NCI-H2029 treated with DMSO at 0.1 percent for 48 hours (cell line): ENCODE results near the gene RAB36.
A peak's percentile ranks its signal among the peaks of the same experiment; 100 is the strongest.
"Not testable (repeated sequence)": the region's sequence is repeated elsewhere in the genome, so short reads cannot be mapped to it uniquely, and the experiment has no call there.

ENCODE experiments used
- DNase-seq: peaks from one replicate; lab custom pipeline; 2025; lab: John Stamatoyannopoulos, UW

The RAB36 gene

DNA sequence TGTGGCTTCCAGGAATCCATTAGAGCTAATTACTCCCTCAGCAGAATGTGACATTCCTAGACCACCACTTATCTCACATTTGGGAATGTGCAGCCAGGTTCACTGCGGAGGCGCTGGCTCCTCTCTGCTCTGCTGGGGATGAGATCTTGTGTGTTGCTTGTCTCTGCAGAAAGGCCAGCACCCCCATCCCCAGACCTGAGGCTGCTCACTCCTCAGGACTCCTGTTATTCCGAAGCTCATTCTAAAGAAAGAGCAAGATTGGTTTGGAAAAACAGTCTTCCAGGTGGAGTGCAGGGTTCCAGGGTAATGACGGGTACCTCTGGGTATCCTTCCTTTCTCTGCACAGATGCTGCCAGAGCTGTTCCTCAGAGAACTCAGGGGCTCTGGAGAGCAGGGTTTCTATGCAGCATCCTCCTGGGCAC is 24.3 kb upstream of the RAB36 start:
- no peak for DNase-seq

DNA sequence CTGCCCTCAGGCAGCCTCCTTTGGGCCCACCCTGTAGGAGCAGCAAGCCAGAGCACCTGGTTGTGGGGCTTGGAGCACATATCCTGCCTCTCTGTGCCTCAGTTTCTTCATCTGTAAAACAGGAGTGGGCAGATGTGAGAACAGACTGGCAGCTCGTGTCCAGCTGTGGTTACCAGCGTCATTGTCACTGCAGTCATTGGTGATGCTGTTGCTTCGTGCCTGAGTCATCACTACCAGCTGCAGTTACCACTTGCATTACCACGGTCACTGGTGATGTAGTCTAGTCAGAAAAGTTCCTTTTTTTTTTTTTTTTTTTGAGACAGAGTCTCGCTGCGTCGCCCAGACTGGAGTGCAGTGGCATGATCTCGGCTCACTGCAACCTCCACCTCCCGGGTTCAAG is 23.9 kb upstream of the RAB36 start:
- DNase-seq, result no peak

DNA sequence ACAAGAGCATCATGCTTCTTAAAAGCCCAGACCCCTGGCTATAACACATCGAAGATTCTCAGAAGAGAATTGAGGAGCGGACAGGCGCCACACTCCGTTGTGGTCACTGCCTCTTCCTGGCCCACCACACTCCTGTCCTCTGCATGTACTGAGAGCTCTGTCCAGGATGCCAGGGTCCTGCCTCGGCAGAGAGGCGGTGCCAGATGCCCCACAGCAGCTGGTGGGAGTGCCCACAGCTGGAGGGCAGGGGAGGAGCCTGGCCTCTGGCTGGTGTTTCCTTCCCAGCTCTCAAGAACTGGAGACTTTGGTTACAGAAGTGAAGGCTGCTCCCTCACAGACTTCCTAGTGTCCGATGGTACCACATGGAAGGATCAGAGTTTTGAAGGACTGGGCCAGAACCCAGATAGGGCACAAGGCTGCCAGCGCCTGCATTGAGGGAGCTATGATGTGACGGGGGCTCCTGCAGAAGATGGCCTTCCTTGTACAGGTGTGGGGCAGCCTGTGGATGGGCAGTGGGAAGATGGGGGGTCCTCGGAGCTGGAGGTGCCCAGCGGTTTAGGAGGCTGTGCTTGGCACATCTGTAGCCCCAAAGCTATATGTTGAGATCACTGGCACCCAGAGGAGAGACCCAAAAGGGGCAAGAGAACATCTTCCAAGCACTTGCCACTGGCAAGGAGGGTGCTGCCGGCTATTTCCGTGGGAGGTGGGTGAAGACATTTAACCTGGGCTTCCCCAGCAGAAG is 22.9 kb upstream of the RAB36 start:
- no peak for DNase-seq

DNA sequence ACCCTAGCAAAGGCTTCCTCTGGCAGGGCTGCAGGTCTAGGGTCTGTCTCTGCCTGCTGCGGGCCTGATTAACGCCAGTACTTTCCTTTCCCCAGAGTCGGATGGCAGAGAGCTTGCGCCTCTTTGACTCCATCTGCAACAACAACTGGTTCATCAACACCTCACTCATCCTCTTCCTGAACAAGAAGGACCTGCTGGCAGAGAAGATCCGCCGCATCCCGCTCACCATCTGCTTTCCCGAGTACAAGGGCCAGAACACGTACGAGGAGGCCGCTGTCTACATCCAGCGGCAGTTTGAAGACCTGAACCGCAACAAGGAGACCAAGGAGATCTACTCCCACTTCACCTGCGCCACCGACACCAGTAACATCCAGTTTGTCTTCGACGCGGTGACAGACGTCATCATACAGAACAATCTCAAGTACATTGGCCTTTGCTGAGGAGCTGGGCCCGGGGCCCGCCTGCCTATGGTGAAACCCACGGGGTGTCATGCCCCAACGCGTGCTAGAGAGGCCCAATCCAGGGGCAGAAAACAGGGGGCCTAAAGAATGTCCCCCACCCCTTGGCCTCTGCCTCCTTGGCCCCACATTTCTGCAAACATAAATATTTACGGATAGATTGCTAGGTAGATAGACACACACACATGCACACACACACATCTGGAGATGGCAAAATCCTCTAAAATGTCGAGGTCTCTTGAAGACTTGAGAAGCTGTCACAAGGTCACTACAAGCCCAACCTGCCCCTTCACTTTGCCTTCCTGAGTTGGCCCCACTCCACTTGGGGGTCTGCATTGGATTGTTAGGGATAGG is 22.1 kb upstream of the RAB36 start:
- no peak for DNase-seq

DNA sequence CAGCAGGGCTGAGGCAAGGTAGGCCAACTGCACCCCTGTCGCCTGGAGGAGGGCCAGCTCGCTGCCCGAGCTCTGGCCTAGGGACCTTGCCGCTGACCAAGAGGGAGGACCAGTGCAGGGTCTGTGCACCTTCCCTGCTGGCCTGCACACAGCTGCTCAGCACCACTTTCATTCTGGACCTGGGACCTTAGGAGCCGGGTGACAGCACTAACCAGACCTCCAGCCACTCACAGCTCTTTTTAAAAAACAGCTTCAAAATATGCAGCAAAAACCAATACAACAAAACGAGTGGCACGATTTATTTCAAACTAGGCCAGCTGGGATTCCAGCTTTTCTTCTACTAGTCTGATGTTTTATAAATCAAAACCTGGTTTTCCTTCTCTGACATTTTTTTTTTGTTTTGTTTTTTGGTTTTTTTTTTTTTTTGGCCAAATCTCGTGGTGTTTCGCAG is 21.4 kb upstream of the RAB36 start:
- DNase-seq, result no peak

DNA sequence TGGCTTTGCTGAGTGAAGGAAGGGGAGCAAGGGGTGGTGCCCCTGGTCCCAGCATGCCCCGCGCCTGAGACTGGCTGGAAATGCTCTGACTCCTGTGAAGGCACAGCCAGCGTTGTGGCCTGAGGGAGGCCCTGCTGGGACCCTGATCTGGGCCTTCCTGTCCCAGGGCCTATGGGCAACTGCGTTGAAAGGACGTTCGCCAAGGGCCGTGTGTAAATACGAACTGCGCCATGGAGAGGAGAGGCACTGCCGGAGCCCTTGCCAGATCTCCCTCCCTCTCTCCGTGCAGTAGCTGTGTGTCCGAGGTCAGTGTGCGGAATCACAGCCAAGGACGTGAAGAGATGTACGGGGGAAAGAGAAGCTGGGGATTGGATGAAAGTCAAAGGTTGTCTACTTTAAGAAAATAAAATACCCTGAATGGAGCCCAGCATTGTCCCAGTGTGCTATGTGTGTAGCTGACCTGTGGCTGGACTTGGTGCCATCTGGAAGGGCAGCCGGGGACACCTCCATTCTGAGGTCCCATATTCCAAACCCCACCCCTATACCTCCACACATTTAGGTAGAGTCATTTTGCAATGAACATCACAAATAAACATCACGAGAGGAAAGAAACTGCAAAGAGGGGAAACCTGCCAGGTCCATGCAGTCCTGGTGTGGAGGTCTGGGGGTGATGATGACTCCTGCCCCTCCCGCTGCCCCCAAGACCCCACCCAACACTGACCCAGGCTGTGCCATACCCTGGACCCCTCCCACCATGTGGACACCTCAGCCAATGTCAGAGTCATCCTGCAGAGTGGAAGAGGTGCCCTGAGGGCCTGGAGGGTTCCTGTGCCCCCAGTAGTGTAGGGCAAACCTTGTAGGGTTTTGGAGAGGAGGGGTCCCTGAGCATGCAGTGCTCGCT is 20.4 kb upstream of the RAB36 start:
- no peak for DNase-seq

DNA sequence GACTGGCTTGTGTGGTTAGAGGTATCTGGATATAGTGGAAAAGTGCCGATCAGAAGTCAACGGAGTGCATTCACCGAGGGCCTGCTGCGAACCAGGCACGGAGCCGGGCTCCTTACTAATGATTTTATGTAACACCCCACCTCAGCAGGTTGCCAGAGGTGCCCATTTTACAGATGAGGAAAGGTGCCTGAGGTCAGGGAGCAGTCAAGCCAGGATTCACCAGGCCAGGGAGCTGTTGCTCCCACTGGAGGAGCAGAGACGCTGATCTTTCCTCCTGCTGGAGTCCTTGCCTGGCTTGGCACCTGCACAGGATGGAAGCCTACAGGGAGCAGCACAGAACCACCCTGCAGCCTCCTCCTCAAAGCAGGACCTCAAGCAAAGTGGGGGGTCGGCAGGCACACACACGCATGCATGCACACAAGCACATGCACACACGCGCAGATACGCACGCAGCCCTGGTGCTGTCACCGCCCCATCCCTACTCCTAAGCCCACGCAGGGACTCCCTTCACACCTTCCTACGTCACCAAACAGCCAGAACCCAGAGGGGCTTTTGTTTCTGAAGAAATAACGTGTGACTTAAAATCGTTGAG is 19.7 kb upstream of the RAB36 start:
- DNase-seq, result no peak

DNA sequence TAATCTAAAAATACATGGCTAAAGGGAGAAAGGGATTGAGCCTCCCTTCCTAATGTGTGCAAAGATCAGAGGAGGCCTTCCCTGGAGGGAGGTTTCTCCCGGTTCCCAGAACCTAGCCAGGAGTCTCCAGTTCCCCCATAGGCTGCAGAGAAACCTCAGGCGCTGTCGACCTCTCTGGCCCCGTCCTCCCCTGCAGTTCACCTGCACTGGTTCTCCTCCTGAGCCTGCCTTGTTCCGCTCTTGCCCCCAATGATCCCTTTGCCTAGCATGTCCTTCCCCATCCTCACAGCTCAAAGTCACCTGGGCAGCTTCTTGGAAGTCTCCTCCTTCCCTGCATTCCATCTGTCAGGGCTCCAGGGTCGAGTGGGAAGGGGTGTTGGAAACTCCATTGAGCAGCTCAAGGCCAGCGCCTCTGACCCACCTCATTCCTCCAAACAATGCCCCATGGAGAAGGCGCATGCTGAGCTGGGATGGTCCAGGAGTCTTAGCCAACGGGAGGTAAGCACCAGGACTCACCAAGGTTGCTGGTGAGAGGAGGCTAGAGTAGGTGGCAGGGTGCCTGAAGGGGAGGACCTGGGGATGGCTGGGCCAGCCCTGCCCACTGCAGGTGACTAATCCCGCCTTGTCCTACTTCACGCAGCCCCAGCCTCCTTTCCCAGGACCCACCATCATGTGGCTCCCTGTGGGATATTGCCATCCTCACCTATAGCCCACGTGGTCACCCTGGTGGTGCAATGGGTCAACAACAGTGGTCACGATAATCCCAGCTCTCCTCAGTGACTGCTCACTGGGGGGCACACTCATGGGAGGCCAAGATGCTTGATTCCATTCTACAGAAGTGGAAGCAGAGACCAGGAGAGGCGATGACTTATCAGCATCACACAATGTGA is 18.9 kb upstream of the RAB36 start:
- no peak for DNase-seq

DNA sequence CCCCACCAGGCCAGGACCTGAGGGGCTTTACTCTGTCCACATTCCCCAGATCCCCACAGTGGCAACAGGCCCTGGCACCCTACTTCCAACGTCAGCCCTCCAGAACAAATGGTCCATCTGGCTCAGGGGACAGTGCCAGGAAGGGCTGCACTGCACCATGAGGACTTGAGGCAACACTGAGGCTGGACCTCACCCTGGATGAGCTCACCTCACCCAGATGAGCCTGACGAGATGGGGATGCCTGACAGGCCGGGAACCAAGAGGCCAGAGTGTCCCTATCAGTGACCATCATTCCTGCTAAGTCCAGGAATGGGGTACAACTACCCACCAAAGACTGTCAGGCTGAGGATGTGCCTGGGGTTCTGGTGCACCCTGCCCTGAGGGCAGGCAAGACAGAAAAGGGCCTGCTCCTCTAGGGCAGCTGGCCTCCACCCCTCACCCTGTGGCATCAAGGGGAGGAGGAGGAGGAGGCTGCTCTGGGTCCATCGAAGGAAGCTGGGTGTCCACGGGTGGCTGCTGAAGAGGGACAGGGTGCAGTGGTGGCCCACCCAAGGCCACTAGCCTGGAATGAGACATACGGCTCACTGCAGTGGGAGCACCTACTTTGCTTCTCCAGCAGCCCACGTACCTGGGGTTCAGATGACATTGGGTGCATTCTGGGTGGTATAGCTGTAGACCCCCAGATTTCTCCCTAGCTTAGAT is 18.1 kb upstream of the RAB36 start:
- DNase-seq, result no peak

DNA sequence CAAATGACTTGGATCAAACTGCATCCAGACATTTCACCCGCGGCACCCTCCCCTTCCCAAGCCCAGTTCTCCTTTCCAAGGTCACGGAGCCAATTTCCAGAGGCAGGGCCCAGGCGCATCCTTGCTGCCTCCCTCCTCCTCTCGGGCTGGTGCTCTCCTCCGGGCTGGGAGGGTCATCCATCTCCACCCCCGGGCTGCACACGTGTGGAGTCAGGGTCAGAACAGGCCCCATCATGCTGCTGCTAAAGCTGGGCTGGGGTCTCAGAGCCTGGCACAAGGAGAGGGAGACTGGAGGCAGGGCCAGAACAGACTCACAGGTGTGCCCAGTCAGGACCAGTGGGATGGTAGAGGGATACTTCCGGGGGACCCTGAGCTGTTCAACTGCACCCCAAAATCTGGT is 17.5 kb upstream of the RAB36 start:
- no peak for DNase-seq

DNA sequence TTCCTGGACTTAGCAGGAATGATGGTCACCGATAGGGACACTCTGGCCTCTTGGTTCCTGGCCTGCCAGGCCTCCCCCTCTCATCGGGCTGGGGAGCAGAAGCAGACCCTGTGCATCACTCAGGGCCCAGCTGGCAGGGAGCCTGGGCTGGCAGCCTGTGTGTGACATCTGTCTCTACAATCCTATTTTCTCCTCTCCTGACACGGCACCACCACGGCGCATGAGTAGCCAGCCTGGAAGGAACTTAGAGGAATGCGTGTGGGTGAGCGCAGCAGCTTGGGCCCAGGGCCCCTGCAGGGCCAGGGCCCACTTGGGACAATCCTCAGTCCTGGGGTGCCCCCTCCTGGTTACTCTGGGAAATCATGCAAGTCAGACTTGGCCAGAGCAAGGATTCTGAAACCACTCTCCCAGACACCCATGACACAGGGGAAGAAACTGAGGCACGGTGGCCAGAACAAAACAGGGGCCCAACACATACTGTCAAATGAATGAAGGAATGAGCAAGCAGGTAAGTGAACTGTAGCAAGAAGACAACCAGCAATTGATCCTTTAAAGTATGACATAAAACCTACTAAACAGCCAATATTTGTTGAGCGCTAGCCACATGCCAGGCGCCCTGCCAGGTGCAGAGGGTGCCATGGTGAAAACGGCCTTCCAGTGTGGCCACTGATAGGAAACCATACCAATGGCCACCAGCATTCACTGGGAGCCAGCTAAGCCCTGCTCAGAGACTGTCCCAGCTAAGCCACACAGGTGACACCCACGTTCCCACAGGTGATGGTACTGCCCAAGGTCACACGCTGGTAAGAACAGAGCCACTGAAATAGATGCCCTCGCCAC is 16.8 kb upstream of the RAB36 start:
- peak; percentile 18 for DNase-seq

DNA sequence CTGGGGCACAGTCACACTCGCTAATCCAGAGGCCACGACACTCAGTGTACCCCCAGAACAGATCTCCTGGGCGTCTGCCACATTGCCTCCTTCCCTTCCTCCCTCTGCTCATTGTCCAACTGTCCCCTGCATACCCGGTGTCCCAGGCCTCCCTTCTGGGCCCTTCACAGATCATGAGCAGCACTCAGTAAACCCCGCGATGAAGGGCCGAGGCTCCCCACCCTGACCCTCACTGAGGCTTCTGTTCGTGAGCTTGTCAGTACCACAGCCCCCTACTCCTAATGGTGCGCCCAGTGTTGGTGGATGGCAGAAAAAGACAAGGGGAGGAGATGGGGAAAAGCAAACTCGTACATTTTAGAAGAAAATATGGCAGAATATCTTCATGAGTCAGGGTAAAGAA is 16.1 kb upstream of the RAB36 start:
- DNase-seq, result no peak

DNA sequence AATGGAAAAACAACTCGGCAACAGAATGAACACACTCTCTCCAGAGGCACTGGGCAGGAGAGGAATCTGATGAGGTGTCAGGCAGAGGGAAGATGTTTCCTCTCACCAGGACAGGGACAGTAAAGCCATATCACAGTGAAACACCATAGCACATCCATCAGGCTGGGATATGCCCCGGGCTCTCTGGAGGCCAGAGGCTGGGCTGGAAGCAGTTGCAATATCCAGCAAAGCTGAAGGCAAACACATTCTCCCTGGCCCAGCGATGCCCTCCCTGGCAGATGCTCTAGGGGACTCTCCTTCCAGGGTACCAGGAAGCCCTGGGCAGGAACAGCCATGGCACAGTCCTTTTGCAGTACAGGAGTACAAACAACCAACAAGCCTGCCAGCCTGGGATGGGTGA is 14.6 kb upstream of the RAB36 start:
- DNase-seq, result no peak

DNA sequence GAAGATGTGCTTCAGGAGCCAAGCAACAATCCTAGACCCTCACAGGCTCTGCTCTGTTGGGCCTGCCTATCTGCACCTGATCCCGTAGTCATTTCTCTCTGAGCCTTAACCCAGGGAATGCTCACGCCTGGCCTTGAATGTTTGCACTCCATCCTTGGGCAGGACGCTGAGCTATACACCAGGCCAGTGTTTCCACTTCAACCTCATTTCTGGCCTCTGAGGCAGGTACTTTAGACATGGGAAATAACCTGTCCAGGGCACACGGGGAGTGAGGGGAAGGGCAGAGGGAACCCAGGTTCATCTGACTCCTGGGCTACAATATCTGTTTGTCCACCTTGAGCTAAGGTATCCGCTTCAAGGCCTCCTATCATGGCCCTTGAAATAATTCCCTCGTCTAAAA is 13.3 kb upstream of the RAB36 start:
- DNase-seq, result no peak

DNA sequence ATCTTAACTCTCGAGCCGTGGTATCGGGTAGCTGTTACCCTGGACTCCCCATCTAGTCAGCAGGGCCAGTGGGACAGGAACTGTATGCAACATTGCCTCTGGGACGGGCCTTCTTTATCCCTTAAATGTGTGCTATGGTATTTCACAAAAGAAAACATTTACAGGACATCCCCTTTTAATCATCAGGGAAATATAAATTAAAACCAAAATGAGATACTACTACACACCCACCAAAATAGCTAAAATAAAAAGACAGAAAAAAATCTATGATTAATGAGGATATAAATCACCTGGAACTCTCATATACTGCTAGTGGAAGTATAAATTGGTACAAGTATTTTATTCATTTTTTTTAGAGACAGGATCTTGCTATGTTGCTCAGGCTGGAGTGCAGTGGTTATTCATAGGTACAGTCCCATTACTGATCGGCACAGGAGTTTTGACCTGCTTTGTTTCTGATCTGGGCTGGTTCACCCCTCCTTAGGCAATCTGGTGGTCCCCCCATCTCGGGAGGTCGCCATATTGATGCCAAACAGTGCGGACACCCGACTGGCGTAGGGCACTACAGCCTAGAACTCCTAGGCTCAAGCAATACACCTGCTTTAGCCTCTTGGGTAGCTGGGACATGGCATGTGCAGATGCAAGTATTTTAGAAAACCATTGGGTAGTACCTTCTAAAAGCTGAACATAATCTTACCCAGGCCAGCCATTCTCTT is 12.7 kb upstream of the RAB36 start:
- DNase-seq, result no peak

DNA sequence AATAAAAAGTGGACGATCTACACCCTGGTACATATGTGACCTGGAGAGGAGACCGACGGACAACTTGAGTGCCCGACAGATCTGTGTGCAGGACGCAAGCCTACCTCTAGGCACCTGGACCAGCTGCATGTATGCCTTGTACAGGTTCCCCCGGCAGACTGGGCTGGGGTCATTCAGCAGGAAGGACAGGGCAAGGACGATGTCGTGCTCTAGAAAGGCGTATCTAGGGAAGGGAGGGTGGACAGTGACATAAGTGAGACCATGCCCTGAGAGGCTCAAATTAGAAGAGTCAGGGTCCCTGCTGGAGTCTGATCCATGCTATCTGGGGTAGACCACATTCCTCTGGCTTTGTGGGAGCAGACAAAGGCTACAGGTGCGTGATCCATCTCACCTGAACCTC is 11.4 kb upstream of the RAB36 start:
- no peak for DNase-seq

DNA sequence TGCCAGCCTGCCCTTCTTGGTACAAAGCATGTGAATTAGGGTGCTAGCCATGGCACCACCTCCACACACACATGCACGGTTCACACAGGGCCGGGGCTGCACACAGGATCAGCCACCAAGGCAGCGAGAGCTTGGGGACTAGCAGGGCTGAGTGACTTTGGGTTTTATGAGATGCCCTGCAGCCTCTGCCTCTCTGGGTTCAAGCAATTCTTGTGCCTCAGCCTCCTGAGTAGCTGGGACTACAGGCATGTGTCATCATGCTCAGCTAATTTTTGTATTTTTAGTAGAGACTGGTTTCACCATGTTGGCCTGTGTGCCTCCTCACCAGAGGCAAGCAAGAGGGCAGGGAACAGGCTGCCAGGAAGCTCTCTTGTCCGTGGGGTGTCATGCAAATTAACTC is 8.3 kb upstream of the RAB36 start:
- not testable (repeated sequence) for DNase-seq

DNA sequence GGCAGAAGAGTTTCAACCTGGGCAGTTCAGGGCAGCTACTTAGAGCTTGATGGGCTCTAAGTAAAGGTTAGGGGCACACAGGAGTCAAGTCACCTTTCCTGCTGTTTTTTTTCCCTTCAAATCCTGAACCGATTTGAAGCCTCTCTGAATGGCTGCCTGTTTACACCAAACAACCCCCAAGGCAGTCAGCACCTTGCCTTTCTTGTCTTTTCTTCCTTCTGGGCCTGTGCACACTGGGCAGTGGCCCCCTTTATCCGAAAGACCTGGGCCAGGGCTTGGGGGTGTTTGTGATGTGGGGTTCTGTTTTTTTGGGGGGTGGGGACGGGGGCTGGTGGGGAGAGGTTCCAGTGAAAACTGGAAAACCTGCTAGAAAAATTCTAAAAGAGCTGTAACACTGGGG is 7.8 kb upstream of the RAB36 start:
- DNase-seq, result no peak
